GM06990 (cell line): ENCODE data around the gene HS3ST4.

Source experiments
- DNase-seq: peaks from one replicate; pipeline ENCODE4 v3.0.0-alpha.2; 2011; ENCODE audit not compliant: insufficient read length; ENCODE audit errors: extremely low read depth
- H3K27me3 ChIP-seq: replicated peaks from 2 replicates; pipeline ENCODE4 v1.6.0; 2011; ENCODE audit warnings: low read length; ENCODE audit not compliant: control insufficient read depth, insufficient read depth
- H3K36me3 ChIP-seq: 2 replicates; pipeline ENCODE4 v1.5.1; 2011; ENCODE audit warnings: low read length; ENCODE audit not compliant: control insufficient read depth, insufficient read depth
- H3K4me3 ChIP-seq: replicated peaks from 2 replicates; pipeline ENCODE4 v1.5.1; 2011; ENCODE audit warnings: low read depth, mild to moderate bottlenecking, control low read depth, low read length
- TF ChIP-seq, protein P1 (sequence below): IDR thresholded peaks from 2 replicates; pipeline ENCODE4 v1.5.1; 2011; ENCODE audit warnings: low read length, control low read depth, mild to moderate bottlenecking, inconsistent platforms; ENCODE audit not compliant: insufficient read depth, poor library complexity, severe bottlenecking

The HS3ST4 gene

DNA sequence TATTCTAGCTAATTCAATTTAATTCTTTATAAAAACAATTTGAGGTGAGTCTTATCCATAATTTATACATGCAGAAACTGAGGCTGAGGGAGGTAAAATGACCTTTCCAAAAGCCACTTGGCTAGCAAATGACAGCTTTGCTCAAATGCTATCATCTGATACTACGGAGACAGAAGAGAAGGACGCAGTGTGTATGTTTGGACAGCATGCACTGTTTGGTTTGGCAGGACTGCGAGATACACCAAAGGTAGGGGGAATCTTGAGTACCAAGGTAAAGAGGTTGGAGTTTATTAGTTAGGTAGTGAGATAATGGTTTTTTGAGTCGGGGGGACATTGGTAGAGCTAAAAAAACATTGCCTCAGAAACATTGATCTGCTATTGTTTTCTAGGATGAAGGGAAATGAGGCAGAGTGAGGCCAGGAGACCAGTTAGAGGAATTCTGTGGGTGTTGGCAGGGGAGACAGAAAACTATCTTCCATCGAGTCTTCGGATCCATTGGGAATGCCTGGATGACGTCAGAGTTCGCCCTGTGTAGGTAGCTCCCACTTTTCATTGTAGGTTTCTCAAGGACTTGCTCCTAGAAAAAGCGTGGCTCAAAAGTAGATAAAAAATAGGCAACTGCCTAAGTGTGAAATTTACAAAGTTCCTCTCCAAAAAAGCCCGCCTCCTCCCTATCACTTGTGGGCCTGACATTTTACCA, 2.5 kb upstream of the HS3ST4 start:
- peaks cover 5% of the 10 kb centered on the region for H3K27me3 ChIP-seq
- H3K36me3 ChIP-seq: no peaks in the 10 kb centered on the region

DNA sequence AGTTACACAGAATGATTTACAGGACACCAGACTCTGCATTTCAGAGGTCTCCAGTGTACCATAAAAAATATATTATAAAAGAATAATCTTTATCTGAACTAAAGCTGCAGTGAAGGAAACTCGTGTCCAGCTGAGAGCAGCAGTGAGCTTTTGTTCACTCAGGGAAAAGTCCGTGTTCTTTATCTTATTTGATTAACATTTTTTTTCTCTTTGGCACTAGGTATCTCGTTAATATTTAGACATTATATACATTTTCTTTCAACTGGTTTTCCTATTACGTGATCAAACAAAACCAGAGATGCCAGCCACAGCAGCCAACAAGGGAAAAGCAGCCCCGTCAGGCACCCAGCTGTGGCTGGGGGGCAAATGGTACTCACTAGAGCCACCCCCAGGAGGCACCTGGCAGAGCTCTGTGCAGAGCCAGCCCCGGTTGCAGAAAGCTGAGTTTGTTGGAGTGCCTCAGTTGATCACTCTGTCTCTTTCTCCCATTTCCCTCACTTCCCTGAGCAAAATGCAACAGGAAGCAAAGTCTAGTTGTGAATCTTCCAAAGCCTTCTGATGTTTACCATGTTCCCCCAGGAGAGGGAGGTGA, 1.1 kb upstream of the HS3ST4 start:
- no peak for DNase-seq
- Histone ChIP-seq H3K27me3 (peaks cover 5% of the 10 kb centered on the region), H3K36me3 (no peaks in the 10 kb centered on the region), H3K4me3 (no peak overlapping the region)
- TF ChIP-seq, protein P1, sequence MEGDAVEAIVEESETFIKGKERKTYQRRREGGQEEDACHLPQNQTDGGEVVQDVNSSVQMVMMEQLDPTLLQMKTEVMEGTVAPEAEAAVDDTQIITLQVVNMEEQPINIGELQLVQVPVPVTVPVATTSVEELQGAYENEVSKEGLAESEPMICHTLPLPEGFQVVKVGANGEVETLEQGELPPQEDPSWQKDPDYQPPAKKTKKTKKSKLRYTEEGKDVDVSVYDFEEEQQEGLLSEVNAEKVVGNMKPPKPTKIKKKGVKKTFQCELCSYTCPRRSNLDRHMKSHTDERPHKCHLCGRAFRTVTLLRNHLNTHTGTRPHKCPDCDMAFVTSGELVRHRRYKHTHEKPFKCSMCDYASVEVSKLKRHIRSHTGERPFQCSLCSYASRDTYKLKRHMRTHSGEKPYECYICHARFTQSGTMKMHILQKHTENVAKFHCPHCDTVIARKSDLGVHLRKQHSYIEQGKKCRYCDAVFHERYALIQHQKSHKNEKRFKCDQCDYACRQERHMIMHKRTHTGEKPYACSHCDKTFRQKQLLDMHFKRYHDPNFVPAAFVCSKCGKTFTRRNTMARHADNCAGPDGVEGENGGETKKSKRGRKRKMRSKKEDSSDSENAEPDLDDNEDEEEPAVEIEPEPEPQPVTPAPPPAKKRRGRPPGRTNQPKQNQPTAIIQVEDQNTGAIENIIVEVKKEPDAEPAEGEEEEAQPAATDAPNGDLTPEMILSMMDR: no peak

More for the DNA sequence above, 2.5 kb upstream of the HS3ST4 start:
- TF ChIP-seq, protein P1: no peak
- no peak overlapping the region for H3K4me3 ChIP-seq
- DNase-seq: no peak

DNA sequence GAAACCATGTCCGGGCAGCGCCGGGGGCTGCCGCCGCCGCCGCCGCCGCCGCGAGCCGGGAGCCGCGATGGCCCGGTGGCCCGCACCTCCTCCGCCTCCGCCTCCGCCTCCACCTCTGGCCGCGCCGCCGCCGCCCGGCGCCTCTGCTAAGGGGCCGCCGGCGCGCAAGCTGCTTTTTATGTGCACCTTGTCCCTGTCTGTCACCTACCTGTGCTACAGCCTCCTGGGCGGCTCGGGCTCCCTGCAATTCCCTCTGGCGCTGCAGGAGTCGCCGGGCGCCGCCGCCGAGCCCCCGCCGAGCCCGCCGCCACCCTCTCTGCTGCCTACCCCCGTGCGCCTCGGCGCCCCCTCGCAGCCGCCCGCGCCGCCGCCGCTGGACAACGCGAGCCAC, 587 bp downstream of the HS3ST4 start:
- TF ChIP-seq, protein P1: no peak
- DNase-seq: no peak
- no peak overlapping the region for H3K4me3 ChIP-seq
- no peaks in the 10 kb centered on the region for H3K36me3 ChIP-seq
- peaks cover 5% of the 10 kb centered on the region for H3K27me3 ChIP-seq

DNA sequence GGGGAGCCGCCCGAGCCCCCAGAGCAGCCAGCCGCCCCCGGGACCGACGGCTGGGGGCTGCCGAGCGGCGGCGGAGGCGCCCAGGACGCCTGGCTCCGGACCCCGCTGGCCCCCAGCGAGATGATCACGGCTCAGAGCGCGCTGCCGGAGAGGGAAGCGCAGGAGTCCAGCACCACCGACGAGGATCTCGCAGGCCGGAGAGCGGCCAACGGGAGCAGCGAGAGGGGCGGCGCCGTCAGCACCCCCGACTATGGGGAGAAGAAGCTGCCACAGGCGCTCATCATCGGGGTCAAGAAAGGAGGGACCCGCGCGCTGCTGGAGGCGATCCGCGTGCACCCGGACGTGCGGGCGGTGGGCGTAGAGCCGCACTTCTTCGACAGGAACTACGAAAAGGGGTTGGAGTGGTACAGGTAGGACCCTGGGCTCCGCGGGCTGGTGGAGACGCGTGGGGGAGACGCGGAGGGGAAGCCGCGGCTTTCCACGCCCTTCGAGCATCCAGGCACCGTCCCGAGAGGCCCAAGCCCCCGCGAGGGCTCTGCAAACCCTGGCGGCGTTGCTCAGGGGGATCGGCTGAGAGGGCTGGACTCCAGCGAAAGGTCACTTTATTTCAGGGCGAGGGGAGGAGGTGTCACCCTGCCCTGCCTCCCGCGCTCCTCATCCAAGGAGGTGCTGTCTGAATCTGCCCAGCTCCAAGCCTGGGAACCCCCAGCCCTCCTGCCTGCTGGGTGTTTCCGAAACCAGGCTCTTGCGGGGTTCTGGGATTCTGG, 1.2 kb downstream of the HS3ST4 start:
- Histone ChIP-seq H3K27me3 (peaks cover 5% of the 10 kb centered on the region), H3K36me3 (no peaks in the 10 kb centered on the region), H3K4me3 (no peak overlapping the region)
- DNase-seq: no peak
- TF ChIP-seq, protein P1: no peak

DNA sequence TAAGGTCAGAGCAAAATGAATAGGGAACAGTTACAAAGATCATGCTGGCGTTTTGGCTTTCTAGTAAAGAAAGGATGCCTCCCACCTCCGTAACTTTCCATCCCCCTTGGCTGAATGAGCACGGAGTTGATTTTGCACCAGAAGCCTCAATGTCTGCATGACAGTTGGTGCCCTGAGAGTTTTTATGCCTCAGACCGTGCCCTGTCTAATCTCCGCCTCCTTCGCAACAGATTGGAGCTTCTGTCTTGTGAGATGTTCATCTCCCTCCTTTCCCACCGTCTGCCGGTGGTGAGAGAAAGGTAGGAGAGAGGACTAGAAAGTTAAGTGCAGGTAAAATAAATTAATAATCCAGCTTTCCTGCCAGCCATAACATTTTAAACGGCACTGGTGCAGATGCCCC, 1.9 kb downstream of the HS3ST4 start:
- Histone ChIP-seq H3K27me3 (peaks cover 5% of the 10 kb centered on the region), H3K36me3 (no peaks in the 10 kb centered on the region), H3K4me3 (no peak overlapping the region)
- TF ChIP-seq, protein P1: no peak
- DNase-seq: no peak
